ENCODE data around the gene NCOA1.

The NCOA1 gene

GRCh38 chr2:24806661-24807036 is 315.6 kb downstream of the NCOA1 start:
- DNase-seq, result no peak

GRCh38 chr2:24809316-24810007 is 318.4 kb downstream of the NCOA1 start:
- peak; percentile 31 for DNase-seq

GRCh38 chr2:24813691-24814137 is 322.7 kb downstream of the NCOA1 start:
- DNase-seq, result no peak

- DNase-seq, result no peak
Observed at GRCh38 chr2:24814516-24814915, 323.5 kb downstream of the NCOA1 start.

GRCh38 chr2:24815171-24815570 is 324.1 kb downstream of the NCOA1 start:
- no peak for DNase-seq

GRCh38 chr2:24816404-24816803 is 325.4 kb downstream of the NCOA1 start:
- no peak for DNase-seq

- peak; percentile 86 for DNase-seq
Observed at GRCh38 chr2:24816884-24817283, 325.8 kb downstream of the NCOA1 start.

- no peak for DNase-seq
Observed at GRCh38 chr2:24818721-24819167, 327.7 kb downstream of the NCOA1 start.

GRCh38 chr2:24819442-24820174 is 328.6 kb downstream of the NCOA1 start:
- DNase-seq, result no peak

GRCh38 chr2:24820175-24820513 is 329.1 kb downstream of the NCOA1 start:
- no peak for DNase-seq
